Activated CD8-positive, alpha-beta memory T cell treated with anti-CD3 and anti-CD28 coated beads, Interleukin-2, amount 50 U/mL, for 24 hours (primary cell): Measurements from ENCODE around the gene POFUT2.

Experiments
- DNase-seq: peaks from one replicate; pipeline ENCODE4 v3.0.0-alpha.2; 2020; ENCODE audit errors: extremely low read depth

Gene POFUT2

GRCh38 chr21:45283611-45284455 is 3.9 kb downstream of the POFUT2 start:
- no peak for DNase-seq

- DNase-seq: no peak
These were observed 4.6 kb downstream of the POFUT2 start for GRCh38 chr21:45283035-45283610.

DNA sequence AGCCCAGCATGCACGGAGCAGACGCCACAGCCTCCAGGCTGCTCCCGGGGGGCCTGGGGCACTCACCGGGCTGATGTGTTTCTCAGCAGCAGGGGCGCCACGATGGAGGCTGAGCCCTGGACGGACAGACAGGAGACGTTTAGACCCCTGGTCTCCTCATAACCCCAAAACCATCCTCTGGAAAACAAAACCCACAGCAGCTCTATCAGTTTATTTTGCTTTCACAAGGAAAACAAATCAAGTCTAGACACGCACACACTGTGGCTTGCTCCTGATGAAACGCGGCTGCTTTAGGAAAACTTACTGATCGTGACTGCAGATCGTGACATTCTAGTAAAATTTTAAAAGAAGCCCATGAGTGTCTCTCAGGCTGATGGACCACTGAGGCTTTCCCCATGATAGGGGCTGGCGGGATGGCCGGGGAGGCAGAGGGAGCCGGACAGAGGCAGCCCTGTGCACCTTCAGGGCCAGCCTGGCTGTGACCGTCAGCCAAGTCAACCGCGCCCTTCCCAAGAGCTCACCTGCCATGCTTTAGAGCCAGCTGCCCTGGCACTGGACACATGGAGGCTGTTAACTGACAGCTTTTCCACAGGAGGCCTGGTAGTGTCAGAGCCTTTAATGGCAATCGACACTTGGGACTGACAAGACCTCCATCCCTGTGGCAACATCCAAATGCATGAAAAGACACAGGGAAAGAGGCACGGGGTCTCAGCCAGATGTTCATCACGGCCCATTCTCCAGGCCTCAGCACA is 5.2 kb downstream of the POFUT2 start:
- DNase-seq: no peak

DNA sequence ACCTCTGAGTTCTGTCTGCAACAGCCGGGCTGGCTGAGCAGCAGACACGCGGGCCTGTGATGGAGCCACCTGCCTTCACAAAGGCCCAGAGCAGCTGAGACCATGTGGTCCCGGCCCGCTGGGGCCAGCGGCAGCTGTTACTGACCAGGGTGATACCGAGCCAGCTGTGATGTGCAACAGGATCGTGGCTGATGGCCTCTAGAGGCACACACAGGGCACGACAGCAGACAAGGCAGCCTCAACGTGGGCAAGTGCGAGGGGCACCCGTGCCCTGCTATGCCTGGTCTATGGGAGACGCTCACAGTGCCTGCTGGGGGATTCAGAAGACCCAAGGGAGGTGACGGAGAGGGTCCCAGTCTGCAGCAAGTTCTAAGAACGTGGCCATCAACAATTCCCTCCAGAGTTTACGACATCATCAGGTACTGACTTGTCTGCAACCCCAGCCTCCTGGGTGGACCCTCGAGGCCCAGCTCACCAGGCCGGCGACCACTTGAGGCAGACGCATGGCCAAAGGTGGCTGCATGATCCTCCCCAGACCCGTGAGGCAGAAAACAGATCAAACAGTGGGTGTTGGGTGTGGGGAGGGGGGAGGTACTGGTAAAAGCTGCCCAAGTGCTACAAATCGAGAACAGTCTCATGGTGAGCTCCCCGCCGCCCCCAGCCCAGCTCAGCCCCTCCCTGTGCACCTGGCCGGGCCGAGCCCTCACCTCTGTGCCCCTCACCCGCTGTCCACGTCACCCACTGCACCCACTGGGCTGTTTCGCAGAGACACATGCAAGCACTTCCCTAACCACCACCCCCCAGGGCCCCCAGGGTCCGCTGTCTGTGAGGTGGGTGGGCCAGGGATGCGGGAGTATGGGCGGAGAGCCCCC is 6.0 kb downstream of the POFUT2 start:
- DNase-seq: no peak

DNA sequence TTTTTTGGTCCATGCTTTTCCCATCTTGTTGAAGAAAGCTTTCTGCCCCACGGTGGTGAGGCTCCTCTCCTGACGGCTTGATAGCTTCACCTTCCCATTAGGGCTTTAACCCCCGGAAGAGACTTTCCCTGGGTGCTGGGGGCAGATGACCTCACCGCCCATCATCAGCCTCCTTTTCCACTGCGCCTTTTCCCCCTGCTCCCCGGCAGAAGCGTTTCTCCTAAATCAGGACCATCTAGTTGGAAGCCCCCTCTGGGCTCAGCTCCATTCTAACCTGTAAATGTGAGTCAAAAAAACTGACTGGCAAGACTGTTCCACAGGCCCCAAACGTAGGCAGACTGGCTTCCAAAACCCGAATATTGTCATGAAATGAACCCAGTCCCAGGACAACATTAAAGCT is 6.7 kb downstream of the POFUT2 start:
- no peak for DNase-seq

- DNase-seq: no peak
These were observed 7.4 kb downstream of the POFUT2 start for GRCh38 chr21:45280178-45280821.

- no peak for DNase-seq
These were observed 8.1 kb downstream of the POFUT2 start for GRCh38 chr21:45279446-45280177.

DNA sequence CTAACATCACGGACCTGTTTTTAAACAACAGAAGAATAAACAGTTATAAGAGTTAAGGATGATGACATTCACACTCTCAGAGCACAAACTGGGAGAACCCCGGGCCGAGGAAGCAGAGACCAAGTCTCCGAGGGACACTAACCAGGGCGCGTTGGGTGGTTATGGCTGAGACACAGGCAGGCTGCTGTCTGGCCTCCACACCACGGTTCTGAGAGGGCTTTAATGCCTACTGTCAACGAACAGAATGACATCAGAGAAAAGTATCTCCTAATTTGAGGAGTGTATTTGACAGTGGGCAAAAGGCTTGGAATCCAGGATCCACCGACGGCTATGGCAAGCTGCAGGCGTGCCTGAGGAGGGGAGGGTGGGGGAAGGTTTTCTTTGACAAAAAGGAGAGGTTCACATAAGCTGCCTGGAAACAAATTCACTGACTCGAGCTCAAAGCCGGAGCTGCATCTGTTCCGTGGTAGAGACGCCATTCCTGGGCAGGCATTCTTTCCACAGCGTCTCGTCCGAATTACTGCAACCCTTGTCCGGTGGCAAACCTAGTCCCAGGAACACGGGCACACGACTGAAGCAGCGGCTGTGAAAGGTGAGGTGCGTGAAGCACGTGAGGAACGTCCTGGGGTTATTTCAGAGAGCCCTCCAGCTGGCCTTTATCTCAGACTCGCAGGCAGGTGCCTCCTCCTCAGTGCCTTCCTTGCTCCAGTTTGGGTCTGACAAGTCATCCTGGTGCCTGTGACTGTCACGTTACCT is 9.4 kb downstream of the POFUT2 start:
- DNase-seq: no peak

- DNase-seq: no peak
These were observed 10.3 kb downstream of the POFUT2 start for GRCh38 chr21:45277101-45278045.

DNA sequence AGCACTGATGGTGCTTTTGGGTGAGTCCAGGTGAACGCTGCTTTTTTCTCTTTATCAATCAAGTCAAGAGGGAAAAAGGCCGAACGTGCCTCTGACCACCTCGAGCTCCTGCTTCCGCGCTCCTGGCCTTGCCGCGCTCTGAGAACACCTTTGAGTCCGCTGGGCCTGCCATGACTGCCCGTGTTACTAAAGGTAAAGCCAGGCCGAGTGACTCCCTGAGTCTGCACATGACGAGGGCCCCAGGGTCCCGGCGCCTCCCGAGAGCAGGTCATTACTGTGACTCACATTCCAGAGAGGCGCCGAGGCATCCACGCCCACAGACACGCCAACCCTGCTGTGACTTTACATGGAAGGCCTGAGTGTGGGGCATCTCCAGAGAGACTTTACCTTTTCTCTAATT is 11.1 kb downstream of the POFUT2 start:
- DNase-seq: no peak

DNA sequence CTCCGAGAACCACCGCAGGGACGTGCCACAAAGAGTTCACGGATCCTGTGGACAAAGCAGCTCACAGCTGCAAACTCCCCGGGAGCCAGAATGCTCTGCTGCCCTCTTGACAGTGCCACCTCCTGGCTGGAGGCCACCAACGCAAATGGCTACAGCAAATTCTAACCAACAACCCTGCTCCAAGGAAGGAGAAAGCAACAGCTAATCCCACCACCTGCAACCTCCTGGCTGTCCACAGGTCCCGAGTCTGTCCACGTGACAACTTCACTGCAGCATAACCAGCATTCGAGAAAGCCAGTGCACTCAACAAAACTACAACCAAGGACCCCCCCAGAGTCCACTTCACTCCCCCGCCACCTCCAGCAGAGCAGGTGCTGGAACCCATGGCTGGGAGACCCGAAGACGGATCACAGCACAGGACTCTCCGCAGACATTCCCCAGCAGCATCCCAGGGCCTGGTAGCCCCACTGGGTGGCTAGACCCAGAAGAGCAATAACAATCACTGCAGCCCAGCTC is 17.3 kb downstream of the POFUT2 start:
- DNase-seq: no peak

DNA sequence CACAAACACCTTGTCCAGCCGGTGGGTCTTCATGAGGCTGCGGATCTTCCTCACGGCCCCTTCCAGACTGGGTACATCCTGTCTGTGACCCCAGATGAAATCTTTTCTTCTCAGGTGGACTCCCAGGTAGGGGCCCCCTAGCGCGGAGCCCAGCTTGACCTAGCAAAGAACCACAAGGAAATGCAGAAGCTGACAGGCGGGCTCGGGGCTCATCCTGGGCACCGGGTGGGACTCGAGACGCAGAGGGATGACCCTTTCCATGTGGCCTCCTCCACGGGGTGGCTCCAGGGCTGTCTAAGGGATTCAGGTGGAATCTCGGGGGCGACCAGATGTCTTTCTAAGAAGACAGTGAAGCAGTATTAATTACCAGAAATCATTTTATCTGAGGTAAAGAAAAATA is 17.8 kb downstream of the POFUT2 start:
- DNase-seq: no peak

- no peak for DNase-seq
These were observed 20.3 kb downstream of the POFUT2 start for GRCh38 chr21:45267390-45267760.

GRCh38 chr21:45266518-45267389 is 20.9 kb downstream of the POFUT2 start:
- no peak for DNase-seq

DNA sequence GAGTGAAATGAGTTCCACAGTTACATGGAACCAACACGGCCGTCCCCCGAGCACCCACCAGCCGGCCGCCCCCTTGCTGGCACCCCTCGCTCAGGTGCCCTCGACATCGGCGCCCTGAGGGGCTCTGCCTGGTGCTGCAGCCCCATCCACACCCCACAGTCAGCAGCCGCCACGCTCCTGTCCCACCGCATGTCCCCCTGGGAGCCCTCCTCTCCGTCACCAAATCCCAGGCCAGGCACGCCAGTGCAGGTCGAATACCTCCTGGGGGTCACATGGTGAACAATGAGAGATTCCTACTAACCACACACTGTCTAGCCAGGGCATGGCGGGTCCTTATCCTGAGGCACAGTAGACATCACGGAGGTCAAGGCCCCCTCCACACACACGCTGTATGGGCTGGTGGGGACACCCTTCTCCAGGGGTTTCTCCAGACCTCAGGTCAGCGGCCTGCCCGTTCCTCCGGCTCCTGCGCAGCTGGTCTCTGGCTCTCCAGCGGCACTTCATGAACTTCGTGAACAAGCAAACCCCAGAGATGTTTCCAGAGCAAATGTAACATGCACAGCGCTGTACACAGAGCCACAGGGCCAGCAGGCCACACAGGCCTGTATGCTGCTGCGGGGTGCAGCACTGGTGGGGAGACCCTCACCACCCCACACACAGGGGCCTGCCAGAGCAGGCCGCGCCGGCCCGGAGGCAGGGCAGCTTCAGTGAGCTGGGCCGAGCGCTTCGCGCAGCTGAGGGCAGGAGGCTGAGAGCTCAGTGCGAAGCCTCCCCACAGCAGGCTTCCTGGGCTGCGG is 21.8 kb downstream of the POFUT2 start:
- DNase-seq: no peak

DNA sequence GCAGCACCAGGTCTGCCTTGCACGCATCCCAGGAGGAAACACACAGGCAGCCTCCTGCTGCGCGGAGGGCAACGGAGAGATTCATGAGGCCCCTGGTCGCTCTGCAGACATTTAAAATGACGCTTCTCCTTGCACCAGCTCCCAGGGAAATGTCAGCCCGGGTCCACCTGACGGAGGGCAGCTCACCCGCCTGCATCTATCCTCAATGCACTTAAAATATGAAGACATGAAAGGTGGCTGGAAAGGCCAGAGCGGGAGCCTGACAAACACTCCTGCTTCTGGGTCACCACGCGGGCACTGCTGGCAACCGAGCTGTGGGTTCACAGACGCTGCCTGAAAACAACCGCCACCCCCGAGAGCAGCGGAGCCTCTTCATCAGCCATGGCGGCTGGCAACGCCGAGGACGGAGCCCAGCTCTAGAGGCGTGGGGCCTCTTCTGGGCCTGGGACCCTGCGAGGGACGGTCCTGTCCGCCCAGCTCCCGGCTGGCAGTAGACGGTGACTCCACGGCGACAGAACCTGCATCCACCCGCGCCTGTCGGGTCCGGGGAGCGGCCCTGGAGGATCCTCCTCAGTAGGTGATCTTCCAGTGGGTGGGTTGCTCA is 22.7 kb downstream of the POFUT2 start:
- DNase-seq: no peak
